HCT116 (cell line): ENCODE data around the gene DBN1.

ENCODE experiments used
- CEBPB ChIP-seq: IDR thresholded peaks from 2 replicates; pipeline ENCODE4 v1.6.1; 2012; ENCODE audit warnings: low read depth
- TF ChIP-seq, protein P1 (sequence below), 3 experiments: fragments of 200-600 bp in 1 of 3; sonication (generic) in 1 of 3; IDR thresholded peaks in 2 of 3; conservative IDR thresholded peaks in 1 of 3; 2 replicates each; pipeline ENCODE4 v1.5.1; 2012 to 2017; ENCODE audit warnings: low read depth in 2 of 3, low read length in 2 of 3, antibody characterized with exemption in 1 of 3, borderline replicate concordance in 1 of 3, control low read depth in 1 of 3, mild to moderate bottlenecking in 1 of 3, mixed read lengths in 1 of 3, mixed run types in 1 of 3, moderate library complexity in 1 of 3; ENCODE audit not compliant: insufficient read depth in 1 of 3

DNA sequence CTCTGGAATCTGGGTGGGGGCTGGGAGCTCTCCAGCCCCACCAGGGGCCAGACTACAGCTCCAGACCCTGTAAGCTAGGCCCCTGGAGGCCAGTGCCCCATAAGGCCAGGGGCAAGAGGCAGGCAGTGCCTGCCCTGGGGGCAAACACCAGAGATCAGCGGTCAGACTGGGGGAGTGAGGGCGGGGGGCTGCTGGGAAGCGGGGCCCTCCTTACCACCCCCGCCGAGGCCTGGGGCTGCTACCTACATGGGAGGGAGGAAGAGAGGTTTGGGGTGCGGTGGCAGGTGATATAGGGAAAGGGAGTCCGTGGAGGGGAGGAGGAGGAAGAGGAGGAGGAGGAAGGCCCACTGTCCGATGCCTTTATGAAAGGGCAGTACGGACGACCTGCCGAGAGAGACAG, 14.1 kb downstream of the DBN1 start:
- TF ChIP-seq, protein P1, sequence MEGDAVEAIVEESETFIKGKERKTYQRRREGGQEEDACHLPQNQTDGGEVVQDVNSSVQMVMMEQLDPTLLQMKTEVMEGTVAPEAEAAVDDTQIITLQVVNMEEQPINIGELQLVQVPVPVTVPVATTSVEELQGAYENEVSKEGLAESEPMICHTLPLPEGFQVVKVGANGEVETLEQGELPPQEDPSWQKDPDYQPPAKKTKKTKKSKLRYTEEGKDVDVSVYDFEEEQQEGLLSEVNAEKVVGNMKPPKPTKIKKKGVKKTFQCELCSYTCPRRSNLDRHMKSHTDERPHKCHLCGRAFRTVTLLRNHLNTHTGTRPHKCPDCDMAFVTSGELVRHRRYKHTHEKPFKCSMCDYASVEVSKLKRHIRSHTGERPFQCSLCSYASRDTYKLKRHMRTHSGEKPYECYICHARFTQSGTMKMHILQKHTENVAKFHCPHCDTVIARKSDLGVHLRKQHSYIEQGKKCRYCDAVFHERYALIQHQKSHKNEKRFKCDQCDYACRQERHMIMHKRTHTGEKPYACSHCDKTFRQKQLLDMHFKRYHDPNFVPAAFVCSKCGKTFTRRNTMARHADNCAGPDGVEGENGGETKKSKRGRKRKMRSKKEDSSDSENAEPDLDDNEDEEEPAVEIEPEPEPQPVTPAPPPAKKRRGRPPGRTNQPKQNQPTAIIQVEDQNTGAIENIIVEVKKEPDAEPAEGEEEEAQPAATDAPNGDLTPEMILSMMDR (IDR thresholded peaks at IDR 0.05 in 2 of 3, conservative IDR thresholded peaks at IDR 0.05 in 1 of 3; ENCODE audit: borderline replicate concordance in 1 of 3, insufficient read depth in 1 of 3, low read depth in 2 of 3, low read length in 2 of 3), result no peak
- no peak for TF ChIP-seq CEBPB
